ENCODE results near the gene OR5H2.

OR5H2 gene

DNA sequence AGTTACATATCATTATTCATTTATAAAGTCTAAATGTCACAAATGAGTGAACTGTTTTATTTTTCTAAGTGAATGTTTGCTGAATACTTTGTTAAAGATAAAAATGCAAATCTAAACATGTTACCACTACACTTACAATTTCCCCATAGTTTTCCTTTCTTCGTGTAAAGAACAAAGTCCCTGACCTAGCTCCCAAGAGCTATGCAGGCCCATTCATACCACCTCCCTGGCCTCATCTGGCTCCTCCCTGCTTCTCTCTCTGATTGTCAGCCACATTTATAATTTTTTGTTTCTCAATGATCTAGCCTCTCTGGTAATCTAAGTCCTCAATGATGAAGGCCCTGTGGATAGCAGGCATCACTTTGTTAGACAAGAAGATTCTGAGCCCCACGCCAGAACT, 40.4 kb downstream of the OR5H2 start:
- no peak for DNase-seq
- TF ChIP-seq POLR2A (IDR thresholded peaks at IDR 0.05; ENCODE audit: low read length) (no peak), GATA1 (IDR thresholded peaks at IDR 0.05; ENCODE audit: low read depth, low read length) (no peak)

DNA sequence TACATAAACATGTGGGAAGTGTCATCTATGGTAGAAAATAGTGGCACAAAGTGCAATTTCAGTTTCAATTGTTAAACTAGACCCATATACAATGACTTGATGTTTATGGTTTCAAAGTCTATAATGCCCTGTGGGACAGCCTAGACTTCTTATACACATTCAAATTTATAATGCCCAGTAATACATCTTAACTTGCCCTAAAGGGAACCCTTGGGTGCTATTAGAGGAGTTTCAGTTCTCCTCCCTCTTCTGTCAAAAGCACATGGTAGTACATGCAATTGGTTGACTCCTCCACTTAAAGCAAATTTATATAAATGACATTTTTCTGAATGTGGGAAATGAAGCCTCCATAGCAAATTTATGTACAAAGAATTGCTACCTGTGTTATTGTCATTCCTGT, 41.1 kb downstream of the OR5H2 start:
- no peak for TF ChIP-seq GATA1 (IDR thresholded peaks at IDR 0.05; ENCODE audit: low read depth, low read length)
- no peak for TF ChIP-seq POLR2A (IDR thresholded peaks at IDR 0.05; ENCODE audit: low read length)
- DNase-seq = no peak

DNA sequence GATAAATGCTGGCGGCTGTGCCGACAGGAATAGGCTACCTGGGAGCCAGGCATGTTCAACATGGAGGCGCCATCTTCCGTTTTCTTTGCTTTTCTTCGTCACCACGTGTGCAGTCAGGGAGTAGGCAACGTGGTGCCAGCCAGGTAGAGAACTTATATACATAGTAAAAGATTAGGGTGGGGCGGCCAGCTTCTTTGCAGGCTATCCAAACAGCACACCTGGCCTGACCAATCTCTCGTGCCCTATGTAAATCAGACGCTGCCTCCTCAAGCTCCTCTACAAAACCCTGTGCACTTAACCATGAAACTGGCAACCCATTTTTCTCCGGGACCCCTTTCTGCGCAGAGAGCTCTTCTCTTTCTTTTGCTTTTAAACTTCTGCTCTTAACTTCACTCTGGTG, 42.8 kb downstream of the OR5H2 start:
- DNase-seq = no peak
- no peak for TF ChIP-seq GATA1 (IDR thresholded peaks at IDR 0.05; ENCODE audit: low read depth, low read length)
- TF ChIP-seq POLR2A (IDR thresholded peaks at IDR 0.05; ENCODE audit: low read length) = no peak

DNA sequence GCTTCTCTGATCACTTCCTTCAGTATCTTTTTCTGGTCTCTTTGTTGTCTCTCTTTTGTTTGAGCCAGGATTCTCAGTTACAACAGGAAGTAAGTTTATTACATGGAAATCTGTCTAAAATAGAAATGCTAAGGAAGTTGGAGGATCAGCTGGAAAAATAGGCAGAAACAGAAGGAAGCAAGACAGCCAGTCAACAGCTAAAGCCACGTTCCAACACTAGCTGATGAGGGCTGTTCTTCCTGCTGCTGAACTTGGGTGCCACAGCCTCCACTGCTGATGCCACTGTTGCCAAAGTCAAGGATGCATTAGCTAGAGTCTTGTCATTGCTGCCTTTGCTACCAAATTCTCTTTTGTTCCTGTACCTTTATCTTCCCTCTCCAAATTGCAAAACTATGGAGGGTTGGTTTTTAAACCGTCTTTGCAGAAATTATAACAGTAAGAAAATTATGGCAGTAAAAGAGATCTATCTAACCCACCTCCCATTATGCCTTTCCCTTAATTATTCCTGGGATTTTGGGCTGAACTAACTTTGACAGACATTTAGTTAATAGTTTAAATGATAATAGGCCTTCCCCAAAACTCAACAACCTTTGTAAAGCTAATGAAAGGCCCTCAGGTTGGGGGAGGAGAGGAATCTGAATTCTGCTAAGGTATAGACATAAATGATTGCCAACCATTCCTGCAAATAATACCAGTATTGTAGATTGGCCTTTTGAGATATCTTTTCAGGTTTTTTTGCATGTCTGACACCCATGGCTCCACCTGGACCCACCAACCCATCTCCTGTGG, 44.0 kb downstream of the OR5H2 start:
- no peak for TF ChIP-seq POLR2A (IDR thresholded peaks at IDR 0.05; ENCODE audit: low read length)
- TF ChIP-seq GATA1 (IDR thresholded peaks at IDR 0.05; ENCODE audit: low read depth, low read length) = no peak
- DNase-seq = no peak

DNA sequence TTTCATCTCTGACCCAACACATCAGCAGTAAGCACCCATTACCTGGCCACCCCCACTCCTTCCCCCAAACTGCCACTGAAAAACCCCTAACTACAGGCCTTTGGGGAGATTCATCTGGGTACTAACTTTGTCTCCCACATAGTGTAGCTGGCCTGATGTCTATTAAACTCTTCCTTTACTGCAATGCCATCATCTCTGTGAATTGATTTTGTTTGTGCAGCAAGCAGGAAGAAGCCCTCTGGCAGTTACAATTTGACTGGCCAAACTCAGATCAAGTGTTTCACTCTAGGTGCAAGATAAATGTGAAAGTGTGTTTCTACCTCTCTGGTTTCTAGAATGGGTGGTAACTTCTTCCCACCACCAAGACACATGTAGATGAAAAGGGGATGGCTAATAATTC, 44.6 kb downstream of the OR5H2 start:
- no peak for DNase-seq
- no peak for TF ChIP-seq POLR2A (IDR thresholded peaks at IDR 0.05; ENCODE audit: low read length)
- no peak for TF ChIP-seq GATA1 (IDR thresholded peaks at IDR 0.05; ENCODE audit: low read depth, low read length)

DNA sequence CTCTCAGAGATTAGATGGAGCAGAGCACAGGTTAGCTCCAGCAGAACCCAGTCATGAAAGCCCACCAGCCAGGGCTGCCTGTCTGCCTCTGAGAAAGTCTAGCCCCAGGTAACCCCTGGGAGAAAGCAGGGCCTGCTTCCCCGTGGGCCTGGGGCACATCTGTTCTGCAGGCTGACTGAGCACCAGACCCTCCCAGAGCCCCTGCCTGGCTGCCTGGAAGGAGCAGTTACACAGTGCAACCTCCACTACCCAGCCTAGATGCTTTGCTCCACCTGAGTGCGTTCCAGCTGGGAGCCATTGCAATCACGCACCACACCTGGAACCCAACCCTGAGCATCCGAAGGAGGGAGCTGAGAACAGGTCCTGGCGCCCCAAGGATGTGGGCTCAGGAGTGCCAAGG, 46.6 kb downstream of the OR5H2 start:
- DNase-seq = no peak
- TF ChIP-seq GATA1 (IDR thresholded peaks at IDR 0.05; ENCODE audit: low read depth, low read length) (no peak), POLR2A (IDR thresholded peaks at IDR 0.05; ENCODE audit: low read length) (no peak)

DNA sequence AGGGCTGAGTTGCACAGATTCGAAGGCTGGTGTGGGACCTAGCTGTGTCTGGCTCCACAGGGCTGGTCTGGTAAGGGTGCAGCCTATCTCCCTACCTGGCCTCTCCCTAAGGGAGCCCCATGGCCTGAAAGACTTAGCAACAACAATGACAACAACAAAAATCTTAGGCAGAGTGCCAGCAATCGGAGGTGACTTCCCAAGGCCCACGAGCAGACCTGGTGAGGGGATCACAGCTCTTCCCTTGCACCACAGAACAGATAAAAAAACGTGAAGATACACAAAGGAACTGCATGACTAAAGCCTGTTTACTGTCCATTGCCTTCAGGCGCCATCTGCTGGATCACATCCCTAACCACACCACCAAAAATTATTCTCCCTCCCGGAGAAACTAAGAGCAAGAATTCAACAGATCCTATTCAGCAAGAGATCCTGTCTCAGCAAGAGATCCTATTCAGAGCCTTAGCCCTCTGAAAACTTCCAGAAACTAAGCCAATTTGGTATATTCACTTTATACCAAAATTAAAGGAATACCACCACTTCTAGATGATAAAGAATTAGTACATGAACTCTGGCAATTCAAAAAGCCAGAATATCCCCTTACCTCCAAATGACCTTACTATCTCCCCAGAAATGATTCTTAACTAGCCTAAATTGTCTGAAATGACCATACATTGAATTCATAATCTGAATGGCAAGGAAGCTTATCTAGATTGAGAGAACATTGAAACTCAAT, 47.3 kb downstream of the OR5H2 start:
- TF ChIP-seq GATA1 (IDR thresholded peaks at IDR 0.05; ENCODE audit: low read depth, low read length) (no peak), POLR2A (IDR thresholded peaks at IDR 0.05; ENCODE audit: low read length) (no peak)
- peak; percentile 41 to 66 for DNase-seq

DNA sequence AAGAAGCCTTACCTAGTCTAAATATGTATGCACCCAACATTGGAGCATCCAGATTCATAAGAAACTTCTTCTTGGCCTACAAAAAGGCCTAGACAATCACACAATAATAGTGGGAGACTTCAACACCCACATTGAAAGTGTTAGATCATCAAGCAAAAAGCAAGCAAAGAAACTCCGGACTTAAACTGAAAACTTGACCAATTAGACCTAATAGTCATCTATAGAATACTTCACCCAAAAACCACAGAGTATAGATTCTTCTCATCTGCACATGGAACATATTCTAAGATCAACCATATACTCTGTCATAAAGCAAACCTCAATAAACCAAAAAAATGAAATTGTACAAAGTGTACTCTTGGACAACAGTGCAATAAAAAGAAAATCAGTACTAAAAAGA, 49.0 kb downstream of the OR5H2 start:
- no peak for DNase-seq
- TF ChIP-seq POLR2A (IDR thresholded peaks at IDR 0.05; ENCODE audit: low read length) = no peak
- TF ChIP-seq GATA1 (IDR thresholded peaks at IDR 0.05; ENCODE audit: low read depth, low read length) = no peak

Measured in erythroblast (primary cell).